B cell (primary cell): Measurements from ENCODE around the gene PIGZ. TPM values are rescaled to one million over a fixed set of nuclear protein-coding genes. Genes with fewer than 3 reads are reported as not detected.

Source experiments
- ATAC-seq: fragments of 200-7000 bp; cut with Tn5 transposase; one replicate; pipeline ENCODE4 v1.10.0; 2021; ENCODE audit warnings: low read depth, mild to moderate bottlenecking, moderate number of reproducible peaks, moderate library complexity
- CTCF ChIA-PET: fragments of 350-600 bp; sonication (Branson Sonifier 250); formaldehyde crosslinking; loops from one replicate; lab custom pipeline; 2021; ENCODE audit warnings: antibody characterized with exemption, inconsistent platforms; lab: Charles Lee
- POLR2A ChIA-PET: fragments of 350-600 bp; sonication (Branson Sonifier 250); formaldehyde crosslinking; loops from one replicate; lab custom pipeline; 2021; ENCODE audit warnings: antibody characterized with exemption; lab: Charles Lee
- DNase-seq: peaks from one replicate; pipeline ENCODE4 v3.0.0; 2013
- H2AFZ ChIP-seq: 2 replicates; pipeline ENCODE4 v1.6.1; 2012; ENCODE audit warnings: mild to moderate bottlenecking, low read depth, low read length; ENCODE audit not compliant: insufficient read depth, poor library complexity, severe bottlenecking
- H3K27ac ChIP-seq, 2 donors: 1 replicate in 1 of 2; 2 replicates in 1 of 2; pipeline ENCODE4 v1.5.1; 2012 to 2013; ENCODE audit warnings: low read length in 2 of 2, mild to moderate bottlenecking in 2 of 2, moderate library complexity in 1 of 2
- H3K27me3 ChIP-seq, 4 experiments: fragments of 200-600 bp in 1 of 4; sonication (generic) in 1 of 4; replicated peaks in 1 of 4; 1 replicate in 2 of 4; 2 replicates in 2 of 4; pipeline versions ENCODE4 v1.6.1 to v1.7.0; 2013 to 2016; ENCODE audit warnings: low read length in 3 of 4, mild to moderate bottlenecking in 2 of 4, mixed read lengths in 1 of 4, moderate library complexity in 1 of 4; ENCODE audit not compliant: insufficient read depth in 4 of 4, control insufficient read depth in 3 of 4; ENCODE audit errors: control extremely low read depth in 1 of 4
- H3K36me3 ChIP-seq, 2 experiments: replicated peaks in 1 of 2; 1 replicate in 1 of 2; 2 replicates in 1 of 2; pipeline versions ENCODE4 v1.6.1 to v1.7.1; 2013; ENCODE audit warnings: low read length in 1 of 2; ENCODE audit not compliant: insufficient read depth in 2 of 2, control insufficient read depth in 1 of 2; ENCODE audit errors: control extremely low read depth in 1 of 2, extremely low read depth in 1 of 2
- H3K4me1 ChIP-seq, 2 donors: fragments of 200-600 bp in 1 of 2; sonication (generic) in 1 of 2; 1 replicate in 1 of 2; 2 replicates in 1 of 2; pipeline versions ENCODE4 v1.5.1 to v1.6.1; 2013 to 2017; ENCODE audit warnings: low read length in 2 of 2; ENCODE audit not compliant: control insufficient read depth in 2 of 2, insufficient read depth in 2 of 2
- H3K4me2 ChIP-seq: replicated peaks from 2 replicates; pipeline ENCODE3; 2012; ENCODE audit warnings: mild to moderate bottlenecking, low read depth, low read length; ENCODE audit not compliant: poor library complexity, severe bottlenecking
- H3K4me3 ChIP-seq, 5 experiments: fragments of 200-600 bp in 1 of 5; sonication (generic) in 1 of 5; 1 replicate in 3 of 5; 2 replicates in 2 of 5; pipeline versions ENCODE4 v1.5.1 to v1.7.0; 2011 to 2016; ENCODE audit warnings: low read length in 4 of 5, mild to moderate bottlenecking in 4 of 5, low read depth in 2 of 5, control low read depth in 1 of 5, moderate library complexity in 1 of 5; ENCODE audit not compliant: insufficient read depth in 1 of 5; ENCODE audit errors: control extremely low read depth in 1 of 5, extremely low read depth in 1 of 5
- H3K79me2 ChIP-seq: fragments of 200-600 bp; sonication (generic); one replicate; pipeline ENCODE4 v1.6.0; 2016; ENCODE audit warnings: low read length; ENCODE audit not compliant: control insufficient read depth, insufficient read depth
- H3K9ac ChIP-seq: fragments of 200-600 bp; sonication (generic); 2 replicates; pipeline ENCODE4 v1.6.1; 2017; ENCODE audit warnings: mild to moderate bottlenecking, low read length, moderate library complexity
- H3K9me3 ChIP-seq, 3 donors: one replicate each; pipeline versions ENCODE4 v1.6.1 to v1.7.1; 2013; ENCODE audit warnings: low read length in 2 of 3; ENCODE audit not compliant: control insufficient read depth in 2 of 3, insufficient read depth in 1 of 3; ENCODE audit errors: control extremely low read depth in 1 of 3
- H4K20me1 ChIP-seq: 2 replicates; pipeline ENCODE4 v1.6.0; 2012; ENCODE audit warnings: mild to moderate bottlenecking, low read length; ENCODE audit not compliant: insufficient read depth, control insufficient read depth, poor library complexity, severe bottlenecking
- H3K27ac Mint-ChIP-seq: one replicate; pipeline ENCODE4 v1.8.0; 2021; ENCODE audit warnings: mixed read lengths
- H3K27me3 Mint-ChIP-seq: one replicate; pipeline ENCODE4 v1.8.0; 2021; ENCODE audit warnings: mixed read lengths
- H3K4me1 Mint-ChIP-seq: one replicate; pipeline ENCODE4 v1.8.0; 2021; ENCODE audit warnings: mixed read lengths
- H3K4me3 Mint-ChIP-seq: one replicate; pipeline ENCODE4 v1.8.0; 2021; ENCODE audit warnings: mixed read lengths
- H3K9me3 Mint-ChIP-seq: one replicate; pipeline ENCODE4 v1.8.0; 2022; ENCODE audit warnings: mixed read lengths; ENCODE audit not compliant: insufficient read depth
- CTCF ChIP-seq: fragments of 200-600 bp; IDR thresholded peaks from one replicate; pipeline ENCODE4 v1.8.0; 2022; ENCODE audit warnings: antibody characterized with exemption, mild to moderate bottlenecking
- EZH2 ChIP-seq: IDR thresholded peaks from 2 replicates; pipeline ENCODE4 v1.6.1; 2012; ENCODE audit warnings: borderline replicate concordance, low read depth, mild to moderate bottlenecking, moderate library complexity, low read length; ENCODE audit not compliant: insufficient read depth, poor library complexity, severe bottlenecking
- WGBS: methylation state at CpG from one replicate; pipeline ENCODE4 v1.1.5; 2013; ENCODE audit warnings: missing lambda C conversion rate; ENCODE audit not compliant: insufficient coverage; 5-methylcytosine and 5-hydroxymethylcytosine counted together
- intact Hi-C: fragments of 100-400 bp; cut with micrococcal nuclease; formaldehyde crosslinking; loops from one replicate; pipeline ENCODE4 v1.10.0; 2022
- polyA plus RNA-seq: library from polyadenylated mRNA; depleted of rRNA; stranded (reverse); fragments of >200 nt; gene quantifications from 2 replicates; pipeline ENCODE4 v1.2.3, GENCODE V29; 2012
- total RNA-seq, 2 donors: library from RNA; stranded (reverse); fragments of 120-200 nt in 1 of 2; gene quantifications; 1 replicate in 1 of 2; 2 replicates in 1 of 2; pipeline versions ENCODE4 v1.2.3 to v1.2.4, GENCODE V29; 2013 to 2022

PIGZ gene
- total and polyA plus RNA-seq, 2 donors (not counting 1 experiment from before 2014, with no cell fraction given) = 2.2 to 3.9 TPM

GRCh38 chr3:197017003-197017402 lies 48.4 kb upstream of the PIGZ start:
- DNase-seq (no peak), ATAC-seq (no peak)
- CTCF ChIA-PET = interaction anchor here (1.6 kb wide), 1 partner anchor 12 kb away, joined by 4 read pairs; no protein-coding TSS in a partner anchor
- Histone ChIP-seq H3K27ac (no peak overlapping the region), H3K9ac (no peak overlapping the region), H3K27me3 (peaks cover 0 to 3% (median 1%) of the 10 kb centered on the region in 4 experiments), H3K4me1 (no peaks in the 10 kb centered on the region), H4K20me1 (no peaks in the 10 kb centered on the region), H3K9me3 (peaks cover 0 to 3% (median 0%) of the 10 kb centered on the region in 3 donors), H3K4me2 (no peak overlapping the region), H3K36me3 (no peaks in the 10 kb centered on the region), H3K79me2 (no peaks in the 10 kb centered on the region), H2AFZ (no peak overlapping the region), H3K4me3 (no peak overlapping the region)
- no peak overlapping the region for H3K27ac Mint-ChIP-seq
- peaks cover under 1% of the 10 kb centered on the region for H3K4me1 Mint-ChIP-seq
- TF ChIP-seq CTCF = no peak
- TF ChIP-seq EZH2 = no peak
- H3K4me3 Mint-ChIP-seq = no peak overlapping the region
- H3K27me3 Mint-ChIP-seq = peaks cover 3% of the 10 kb centered on the region
- WGBS = 98% methylated on average over 16 of the region's 18 CpGs
- intact Hi-C loops = no loop called here
- POLR2A ChIA-PET = no interaction called here
- H3K9me3 Mint-ChIP-seq = no peaks in the 10 kb centered on the region

GRCh38 chr3:197015790-197016736 lies 47.4 kb upstream of the PIGZ start:
- no peaks in the 10 kb centered on the region for H3K4me1 ChIP-seq
- no peaks in the 10 kb centered on the region for H3K36me3 ChIP-seq
- no peak overlapping the region for H3K9ac ChIP-seq
- no peak for DNase-seq
- no peak overlapping the region for H3K4me3 Mint-ChIP-seq
- H3K27ac Mint-ChIP-seq = peak overlapping the region; percentile 61
- H3K27me3 ChIP-seq = peaks cover 0 to 2% (median 0%) of the 10 kb centered on the region in 4 experiments
- H3K4me1 Mint-ChIP-seq = no peaks in the 10 kb centered on the region
- 95% methylated on average over 26 of the region's 28 CpGs for WGBS
- H3K9me3 ChIP-seq = peaks cover 0 to 3% (median 0%) of the 10 kb centered on the region in 3 donors
- H3K9me3 Mint-ChIP-seq = no peaks in the 10 kb centered on the region
- H4K20me1 ChIP-seq = no peaks in the 10 kb centered on the region
- no peak overlapping the region for H2AFZ ChIP-seq
- ATAC-seq = no peak
- H3K4me3 ChIP-seq = no peak overlapping the region
- intact Hi-C loops = no loop called here
- no peak overlapping the region for H3K27ac ChIP-seq
- H3K79me2 ChIP-seq = no peaks in the 10 kb centered on the region
- H3K4me2 ChIP-seq = no peak overlapping the region
- TF ChIP-seq CTCF = no peak
- no peak for TF ChIP-seq EZH2
- ChIA-PET POLR2A (interaction anchor here (0.6 kb wide), 1 partner anchor 15 kb away, joined by 5 read pairs; no protein-coding TSS in a partner anchor), CTCF (interaction anchor here (1.6 kb wide), 1 partner anchor 13 kb away, joined by 4 read pairs; no protein-coding TSS in a partner anchor)
- H3K27me3 Mint-ChIP-seq = peaks cover 6% of the 10 kb centered on the region
